ENCODE data around the gene SPACDR. TPM values are rescaled to one million over a fixed set of nuclear protein-coding genes. Genes with fewer than 3 reads are reported as not detected.

The SPACDR gene
- total and polyA plus RNA-seq, 2 experiments from 2014 or later: 0.42 to 0.52 TPM

GRCh38 chr7:100475549-100475948 lies 11.5 kb upstream of the SPACDR start:
- Mint-ChIP-seq H3K27ac (no peak overlapping the region), H3K36me3 (ENCODE audit: low read depth) (peaks cover 5% of the 10 kb centered on the region; the same call in 2 of the 3 replicates)
- H2AFZ ChIP-seq: no peak overlapping the region

DNA sequence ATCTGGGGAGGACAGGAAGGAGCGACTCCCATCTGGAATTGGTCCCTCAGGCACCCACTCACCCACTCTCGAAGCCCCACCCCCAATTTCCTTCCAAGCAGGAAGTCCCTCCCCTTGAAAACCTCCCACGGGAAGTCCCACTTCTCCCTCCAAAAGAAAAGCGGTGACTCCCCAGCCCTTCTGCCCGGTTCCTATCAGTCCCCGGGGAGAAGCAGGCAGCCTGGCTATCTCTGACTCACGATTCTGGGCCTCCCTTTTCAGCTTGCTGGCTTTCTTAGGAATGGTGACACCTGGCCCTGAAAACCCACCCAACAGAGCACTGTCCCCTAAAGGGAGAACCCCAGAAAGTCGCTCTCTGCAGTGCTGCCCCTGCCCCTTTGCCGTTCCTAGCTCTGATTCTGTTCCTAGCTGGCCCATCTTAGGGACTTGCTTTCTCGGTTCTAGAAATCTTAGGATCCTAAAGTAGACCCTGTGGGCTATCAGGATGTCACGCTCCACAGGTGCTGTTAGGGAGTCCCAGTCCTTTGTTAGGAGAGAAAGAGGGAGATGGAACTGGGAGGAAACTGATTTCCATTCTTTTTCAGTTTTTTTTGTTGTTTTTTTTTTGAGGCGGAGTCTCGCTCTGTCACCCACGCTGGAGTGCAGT lies 8.9 kb upstream of the SPACDR start:
- Histone ChIP-seq H3K36me3 (ENCODE audit: insufficient read depth) (no peaks in the 10 kb centered on the region; the same call in 1 of the 2 replicates), H3K27me3 (ENCODE audit: insufficient read depth) (no peaks in the 10 kb centered on the region), H3K9me2 (ENCODE audit: insufficient read depth) (no peaks in the 10 kb centered on the region), H3F3A (replicated peaks; ENCODE audit: low read depth) (no peaks in the 10 kb centered on the region; the same call in 1 of the 2 replicates), H2AFZ (no peak overlapping the region), H3K4me1 (ENCODE audit: insufficient read depth) (peaks cover 13% of the 10 kb centered on the region), H3K4me2 (no peak overlapping the region), H4K20me1 (replicated peaks; ENCODE audit: insufficient read depth) (peaks cover 3% of the 10 kb centered on the region; the same call in 1 of the 2 replicates), H3K79me2 (replicated peaks; ENCODE audit: insufficient read depth) (no peaks in the 10 kb centered on the region; the same call in 1 of the 2 replicates), H3K27ac (ENCODE audit: low read depth) (no peak overlapping the region), H3K4me3 (no peak overlapping the region)
- Mint-ChIP-seq H3K36me3 (ENCODE audit: low read depth) (peaks cover 5% of the 10 kb centered on the region; the same call in 2 of the 3 replicates), H3K4me1 (peaks cover 30% of the 10 kb centered on the region), H3K4me3 (no peak overlapping the region), H3K9me3 (no peaks in the 10 kb centered on the region; the same call in 2 of the 3 replicates), H3K27ac (no peak overlapping the region), H3K27me3 (ENCODE audit: insufficient read depth, low read depth, poor library complexity) (peaks cover 4% of the 10 kb centered on the region)
- no peak for TF ChIP-seq NANOG (IDR thresholded peaks at IDR 0.05; ENCODE audit: borderline replicate concordance)
- no peak for TF ChIP-seq CTCF (conservative IDR thresholded peaks at IDR 0.05; ENCODE audit: low read depth in 2 of 2)
- no peak for TF ChIP-seq POLR2AphosphoS5 (IDR thresholded peaks at IDR 0.05; ENCODE audit: low read depth)
- no peak for TF ChIP-seq JUNB (IDR thresholded peaks at IDR 0.05; ENCODE audit: unreplicated experiment)
- TF ChIP-seq ZNF114 (CRISPR knock-in tag; IDR thresholded peaks at IDR 0.05): no peak
- no peak for TF ChIP-seq REST (IDR thresholded peaks at IDR 0.05; ENCODE audit: unreplicated experiment)
- TF ChIP-seq STAT1 (IDR thresholded peaks at IDR 0.05; ENCODE audit: unreplicated experiment): no peak
- ATAC-seq (no peak), DNase-seq (ENCODE audit: low spot score) (no peak)

More at GRCh38 chr7:100475549-100475948, 11.5 kb upstream of the SPACDR start:
- no peak for TF ChIP-seq CTCF (conservative IDR thresholded peaks at IDR 0.05; ENCODE audit: low read depth in 2 of 2)
- TF ChIP-seq CREB1 (CRISPR knock-in tag; IDR thresholded peaks at IDR 0.05; ENCODE audit: low read depth): no peak
- no peak for TF ChIP-seq NANOG (IDR thresholded peaks at IDR 0.05; ENCODE audit: borderline replicate concordance)
- no peak for TF ChIP-seq ZNF114 (CRISPR knock-in tag; IDR thresholded peaks at IDR 0.05)
- no peak for TF ChIP-seq EZH2 (IDR thresholded peaks at IDR 0.05; ENCODE audit: low read depth, unreplicated experiment)
- DNase-seq (ENCODE audit: low spot score): no peak
- no peaks in the 10 kb centered on the region for H3K27me3 ChIP-seq (ENCODE audit: insufficient read depth)
- H3K9me3 Mint-ChIP-seq: no peaks in the 10 kb centered on the region; the same call in 2 of the 3 replicates
- H3K27me3 Mint-ChIP-seq (ENCODE audit: insufficient read depth, low read depth, poor library complexity): peaks cover 12% of the 10 kb centered on the region
- H3K4me1 Mint-ChIP-seq: peaks cover 28% of the 10 kb centered on the region
- no peak for ATAC-seq
- H3K4me3 ChIP-seq: peak overlapping the region; percentile 32; the same call in 1 of the 2 replicates
- H4K20me1 ChIP-seq (replicated peaks; ENCODE audit: insufficient read depth): peaks cover 3% of the 10 kb centered on the region; the same call in 1 of the 2 replicates
- peaks cover 17% of the 10 kb centered on the region for H3K4me1 ChIP-seq (ENCODE audit: insufficient read depth)
- no peaks in the 10 kb centered on the region; the same call in 1 of the 2 replicates for H3K36me3 ChIP-seq (ENCODE audit: insufficient read depth)
- no peaks in the 10 kb centered on the region for H3K9me2 ChIP-seq (ENCODE audit: insufficient read depth)
- H3K4me3 Mint-ChIP-seq: peak overlapping the region; percentile 28; the same call in 1 of the 3 replicates
- peak overlapping the region; percentile 65 for H3K4me2 ChIP-seq
- no peaks in the 10 kb centered on the region; the same call in 1 of the 2 replicates for H3F3A ChIP-seq (replicated peaks; ENCODE audit: low read depth)
- H3K27ac ChIP-seq (ENCODE audit: low read depth): no peak overlapping the region
- no peaks in the 10 kb centered on the region; the same call in 1 of the 2 replicates for H3K79me2 ChIP-seq (replicated peaks; ENCODE audit: insufficient read depth)

Data from GM23338 (cell line).